SK-N-SH (cell line): ENCODE data around the gene STX3.

Experiments used
- CTCF ChIP-seq: fragments of 200-600 bp; sonication (generic); IDR thresholded peaks from 2 replicates; pipeline ENCODE4 v1.6.1; 2017; ENCODE audit warnings: antibody characterized with exemption, mild to moderate bottlenecking, moderate library complexity
- EP300 ChIP-seq, 2 experiments: IDR thresholded peaks; 2 replicates each; pipeline versions ENCODE4 v1.4.0 to v1.6.1; 2012; ENCODE audit warnings: borderline replicate concordance in 1 of 2, low read depth in 1 of 2, low read length in 1 of 2
- NRF1 ChIP-seq: IDR thresholded peaks from 2 replicates; pipeline ENCODE4 v1.6.1; 2012; ENCODE audit warnings: low read depth, mild to moderate bottlenecking, low read length
- TAF1 ChIP-seq: IDR thresholded peaks from 2 replicates; pipeline ENCODE4 v1.6.1; 2012; ENCODE audit warnings: low read depth, mild to moderate bottlenecking, low read length, moderate library complexity, borderline replicate concordance
- TEAD4 ChIP-seq: IDR thresholded peaks from 2 replicates; pipeline ENCODE4 v1.4.0; 2012; ENCODE audit warnings: mild to moderate bottlenecking, borderline replicate concordance; ENCODE audit not compliant: insufficient read depth

- TF ChIP-seq NRF1: no peak
- no peak for TF ChIP-seq TEAD4
- TF ChIP-seq CTCF: no peak
- TF ChIP-seq EP300 (IDR thresholded peaks at IDR 0.05; ENCODE audit: borderline replicate concordance in 1 of 2, low read depth in 1 of 2, low read length in 1 of 2): no peak
- no peak for TF ChIP-seq TAF1
These were observed 15.7 kb downstream of the STX3 start for GRCh38 chr11:59770869-59771268.
